Trophoblast cell (in vitro differentiated cells and primary cell): ENCODE data around the gene STX4.

Source experiments
- DNase-seq, 2 donors: peaks; one replicate each; pipeline ENCODE4 v3.0.0-alpha.2; 2016
- H2AFZ ChIP-seq: 2 replicates; pipeline ENCODE4 v1.6.1; 2013; ENCODE audit warnings: low read length, moderate library complexity, mild to moderate bottlenecking; ENCODE audit not compliant: insufficient read depth, poor library complexity
- H2AK5ac ChIP-seq: 2 replicates; pipeline ENCODE4 v1.6.1; 2013; ENCODE audit warnings: mild to moderate bottlenecking, low read length
- H2BK120ac ChIP-seq: 2 replicates; pipeline ENCODE4 v1.6.1; 2013; ENCODE audit warnings: low read length, mild to moderate bottlenecking, moderate library complexity; ENCODE audit not compliant: insufficient read depth, poor library complexity
- H2BK12ac ChIP-seq: 2 replicates; pipeline ENCODE4 v1.6.1; 2013; ENCODE audit warnings: mild to moderate bottlenecking, low read length, moderate library complexity
- H2BK5ac ChIP-seq: 2 replicates; pipeline ENCODE4 v1.6.1; 2013; ENCODE audit warnings: low read length, low read depth, moderate library complexity, mild to moderate bottlenecking; ENCODE audit not compliant: poor library complexity
- H3K14ac ChIP-seq: 2 replicates; pipeline ENCODE4 v1.6.1; 2013; ENCODE audit warnings: mild to moderate bottlenecking, low read length
- H3K18ac ChIP-seq: 2 replicates; pipeline ENCODE4 v1.6.1; 2013; ENCODE audit warnings: mild to moderate bottlenecking, low read length
- H3K23ac ChIP-seq: 2 replicates; pipeline ENCODE4 v1.6.1; 2013; ENCODE audit warnings: low read length
- H3K27ac ChIP-seq: 2 replicates; pipeline ENCODE4 v1.5.1; 2013; ENCODE audit warnings: low read depth, mild to moderate bottlenecking, inconsistent platforms, low read length, moderate library complexity
- H3K27me3 ChIP-seq: 2 replicates; pipeline ENCODE4 v1.6.1; 2013; ENCODE audit warnings: inconsistent platforms, mild to moderate bottlenecking, low read length, moderate library complexity; ENCODE audit not compliant: insufficient read depth
- H3K36me3 ChIP-seq, 2 experiments: 1 replicate in 1 of 2; 2 replicates in 1 of 2; pipeline ENCODE4 v1.6.1; 2013; ENCODE audit warnings: low read length in 2 of 2, mild to moderate bottlenecking in 2 of 2, moderate library complexity in 1 of 2; ENCODE audit not compliant: insufficient read depth in 2 of 2, control insufficient read depth in 1 of 2
- H3K4ac ChIP-seq: 2 replicates; pipeline ENCODE4 v1.6.1; 2013; ENCODE audit warnings: low read depth, mild to moderate bottlenecking, low read length, moderate library complexity
- H3K4me1 ChIP-seq, 2 experiments: 1 replicate in 1 of 2; 2 replicates in 1 of 2; pipeline ENCODE4 v1.6.1; 2013; ENCODE audit warnings: low read length in 2 of 2, mild to moderate bottlenecking in 2 of 2, moderate library complexity in 1 of 2; ENCODE audit not compliant: insufficient read depth in 2 of 2, control insufficient read depth in 1 of 2
- H3K4me2 ChIP-seq: 2 replicates; pipeline ENCODE4 v1.6.1; 2013; ENCODE audit warnings: inconsistent platforms, mild to moderate bottlenecking, low read length, moderate library complexity
- H3K4me3 ChIP-seq: 2 replicates; pipeline ENCODE4 v1.5.1; 2013; ENCODE audit warnings: mild to moderate bottlenecking, low read depth, low read length, inconsistent platforms
- H3K79me1 ChIP-seq: one replicate; pipeline ENCODE4 v1.6.1; 2013; ENCODE audit warnings: low read length
- H3K79me2 ChIP-seq: 2 replicates; pipeline ENCODE4 v1.6.1; 2013; ENCODE audit warnings: low read length, mild to moderate bottlenecking; ENCODE audit not compliant: control insufficient read depth, insufficient read depth, poor library complexity
- H3K9ac ChIP-seq: 2 replicates; pipeline ENCODE4 v1.6.1; 2013; ENCODE audit warnings: mild to moderate bottlenecking, low read length
- H3K9me3 ChIP-seq: 2 replicates; pipeline ENCODE4 v1.6.1; 2013; ENCODE audit warnings: low read depth, mild to moderate bottlenecking, control low read depth, inconsistent platforms, low read length; ENCODE audit not compliant: insufficient read depth
- H4K12ac ChIP-seq: 2 replicates; pipeline ENCODE4 v1.6.1; 2013; ENCODE audit warnings: low read depth, mild to moderate bottlenecking, low read length, moderate library complexity
- H4K8ac ChIP-seq: 2 replicates; pipeline ENCODE4 v1.6.1; 2013; ENCODE audit warnings: low read depth, mild to moderate bottlenecking, low read length, moderate library complexity
- H4K91ac ChIP-seq: one replicate; pipeline ENCODE4 v1.6.1; 2013; ENCODE audit warnings: low read depth, mild to moderate bottlenecking, low read length, moderate library complexity
- WGBS: extraction: QIAGEN DNeasy Blood & Tissue Kit; methylation state at CpG from one replicate; pipeline ENCODE4 v1.1.7; 2013; ENCODE audit warnings: missing lambda C conversion rate; ENCODE audit not compliant: insufficient read length, insufficient coverage; ENCODE audit errors: extremely low coverage; 5-methylcytosine and 5-hydroxymethylcytosine counted together

Gene STX4

GRCh38 chr16:30990105-30990504 is 43.3 kb upstream of the STX4 start:
- no peak overlapping the region for H4K8ac ChIP-seq
- H3K4me3 ChIP-seq: no peak overlapping the region
- H3K9me3 ChIP-seq: peaks cover 5% of the 10 kb centered on the region
- no peak overlapping the region for H4K91ac ChIP-seq
- H2BK5ac ChIP-seq: no peak overlapping the region
- no CpG with 5 or more reads among the region's 12 CpGs for WGBS
- no peak overlapping the region for H4K12ac ChIP-seq
- H3K27ac ChIP-seq: no peak overlapping the region
- H3K36me3 ChIP-seq: peaks cover 2 to 5% of the 10 kb centered on the region in 2 experiments
- no peak overlapping the region for H2AFZ ChIP-seq
- no peak overlapping the region for H3K23ac ChIP-seq
- no peaks in the 10 kb centered on the region for H3K4me1 ChIP-seq
- no peak overlapping the region for H3K4ac ChIP-seq
- H2AK5ac ChIP-seq: no peak overlapping the region
- H3K18ac ChIP-seq: no peak overlapping the region
- H3K79me2 ChIP-seq: no peaks in the 10 kb centered on the region
- H3K27me3 ChIP-seq: no peaks in the 10 kb centered on the region
- H2BK120ac ChIP-seq: no peak overlapping the region
- DNase-seq: no peak
- H3K79me1 ChIP-seq: no peaks in the 10 kb centered on the region
- H3K4me2 ChIP-seq: no peak overlapping the region
- H3K9ac ChIP-seq: no peak overlapping the region
- H3K14ac ChIP-seq: no peak overlapping the region
- no peak overlapping the region for H2BK12ac ChIP-seq

GRCh38 chr16:30991052-30991451 is 42.3 kb upstream of the STX4 start:
- no peak overlapping the region for H3K4me2 ChIP-seq
- H3K79me2 ChIP-seq: no peaks in the 10 kb centered on the region
- no peak overlapping the region for H3K4me3 ChIP-seq
- no peak overlapping the region for H3K9ac ChIP-seq
- no peak overlapping the region for H3K23ac ChIP-seq
- no peak overlapping the region for H3K27ac ChIP-seq
- no peak overlapping the region for H2AFZ ChIP-seq
- H3K27me3 ChIP-seq: no peaks in the 10 kb centered on the region
- H3K14ac ChIP-seq: no peak overlapping the region
- no peak overlapping the region for H2BK120ac ChIP-seq
- H3K4me1 ChIP-seq: no peaks in the 10 kb centered on the region
- no peak overlapping the region for H4K8ac ChIP-seq
- no peak overlapping the region for H3K18ac ChIP-seq
- no peak overlapping the region for H4K12ac ChIP-seq
- no peak overlapping the region for H2BK5ac ChIP-seq
- DNase-seq: no peak
- H3K9me3 ChIP-seq: peaks cover 5% of the 10 kb centered on the region
- H2BK12ac ChIP-seq: no peak overlapping the region
- no peaks in the 10 kb centered on the region for H3K79me1 ChIP-seq
- H4K91ac ChIP-seq: no peak overlapping the region
- WGBS: no CpG with 5 or more reads among the region's 8 CpGs
- peaks cover under 1 to 3% of the 10 kb centered on the region in 2 experiments for H3K36me3 ChIP-seq
- H2AK5ac ChIP-seq: no peak overlapping the region
- H3K4ac ChIP-seq: no peak overlapping the region

GRCh38 chr16:30992276-30992780 is 41.0 kb upstream of the STX4 start:
- no peak overlapping the region for H2BK5ac ChIP-seq
- peaks cover under 1% of the 10 kb centered on the region for H3K79me1 ChIP-seq
- no peak overlapping the region for H3K23ac ChIP-seq
- DNase-seq: no peak
- H4K8ac ChIP-seq: no peak overlapping the region
- no peak overlapping the region for H3K4ac ChIP-seq
- peak overlapping the region; percentile 17 for H3K4me3 ChIP-seq
- H3K9me3 ChIP-seq: peaks cover 5% of the 10 kb centered on the region
- peaks cover under 1% of the 10 kb centered on the region for H3K79me2 ChIP-seq
- H4K12ac ChIP-seq: no peak overlapping the region
- H2BK120ac ChIP-seq: no peak overlapping the region
- H3K27ac ChIP-seq: no peak overlapping the region
- no peaks in the 10 kb centered on the region for H3K36me3 ChIP-seq
- H2AFZ ChIP-seq: no peak overlapping the region
- H3K4me1 ChIP-seq: peaks cover under 1 to 4% of the 10 kb centered on the region in 2 experiments
- no peak overlapping the region for H3K9ac ChIP-seq
- no peak overlapping the region for H3K4me2 ChIP-seq
- no peak overlapping the region for H4K91ac ChIP-seq
- no peak overlapping the region for H3K18ac ChIP-seq
- no CpG with 5 or more reads among the region's 21 CpGs for WGBS
- H2BK12ac ChIP-seq: no peak overlapping the region
- H3K14ac ChIP-seq: no peak overlapping the region
- no peaks in the 10 kb centered on the region for H3K27me3 ChIP-seq
- H2AK5ac ChIP-seq: no peak overlapping the region

- H3K4me3 ChIP-seq: no peak overlapping the region
- no peak overlapping the region for H3K9ac ChIP-seq
- H3K27ac ChIP-seq: no peak overlapping the region
- no CpG with 5 or more reads among the region's 29 CpGs for WGBS
- peaks cover 2% of the 10 kb centered on the region for H3K79me1 ChIP-seq
- no peak overlapping the region for H3K23ac ChIP-seq
- no peak for DNase-seq
- no peak overlapping the region for H2AFZ ChIP-seq
- no peak overlapping the region for H4K12ac ChIP-seq
- H3K4me2 ChIP-seq: no peak overlapping the region
- peaks cover 8 to 11% of the 10 kb centered on the region in 2 experiments for H3K4me1 ChIP-seq
- H3K79me2 ChIP-seq: peaks cover 2% of the 10 kb centered on the region
- no peak overlapping the region for H3K14ac ChIP-seq
- no peaks in the 10 kb centered on the region for H3K36me3 ChIP-seq
- H4K91ac ChIP-seq: no peak overlapping the region
- peaks cover 5% of the 10 kb centered on the region for H3K9me3 ChIP-seq
- H4K8ac ChIP-seq: no peak overlapping the region
- H2BK120ac ChIP-seq: no peak overlapping the region
- no peak overlapping the region for H2BK12ac ChIP-seq
- H3K18ac ChIP-seq: no peak overlapping the region
- no peak overlapping the region for H2AK5ac ChIP-seq
- H3K4ac ChIP-seq: no peak overlapping the region
- H2BK5ac ChIP-seq: no peak overlapping the region
- H3K27me3 ChIP-seq: no peaks in the 10 kb centered on the region
Measured at GRCh38 chr16:30992931-30993816, 40.2 kb upstream of the STX4 start.
